Adipocyte (in vitro differentiated cells): ENCODE data around the gene PNMA1.

Experiments used
- DNase-seq: peaks from one replicate; pipeline ENCODE4 v3.0.0-alpha.2; 2015; ENCODE audit warnings: low read depth
- H3K27me3 ChIP-seq: replicated peaks from 2 replicates; pipeline ENCODE4 v1.7.0; 2013; ENCODE audit warnings: mild to moderate bottlenecking, low read length, moderate library complexity; ENCODE audit not compliant: control insufficient read depth, insufficient read depth
- H3K36me3 ChIP-seq: 2 replicates; pipeline ENCODE4 v1.7.0; 2013; ENCODE audit warnings: low read length, mild to moderate bottlenecking, moderate library complexity; ENCODE audit not compliant: control insufficient read depth, insufficient read depth, severe bottlenecking
- H3K4me1 ChIP-seq: 2 replicates; pipeline ENCODE4 v1.7.0; 2013; ENCODE audit warnings: mild to moderate bottlenecking, low read length, moderate library complexity; ENCODE audit not compliant: control insufficient read depth, insufficient read depth
- H3K4me3 ChIP-seq: 2 replicates; pipeline ENCODE4 v1.7.0; 2013; ENCODE audit warnings: mild to moderate bottlenecking, low read length, moderate library complexity
- H3K9ac ChIP-seq: 2 replicates; pipeline ENCODE4 v1.7.0; 2013; ENCODE audit warnings: mild to moderate bottlenecking, low read length, moderate library complexity
- H3K9me3 ChIP-seq: 2 replicates; pipeline ENCODE4 v1.7.0; 2013; ENCODE audit warnings: mild to moderate bottlenecking, low read length, moderate library complexity; ENCODE audit not compliant: control insufficient read depth

The PNMA1 gene

GRCh38 chr14:73726025-73726961 is 12.1 kb upstream of the PNMA1 start:
- peak overlapping the region; percentile 88 for H3K9ac ChIP-seq
- no peaks in the 10 kb centered on the region for H3K9me3 ChIP-seq
- H3K4me3 ChIP-seq: no peak overlapping the region
- no peak for DNase-seq
- H3K27me3 ChIP-seq: no peaks in the 10 kb centered on the region
- H3K36me3 ChIP-seq: peaks cover 54% of the 10 kb centered on the region
- H3K4me1 ChIP-seq: peaks cover 62% of the 10 kb centered on the region

GRCh38 chr14:73725116-73726024 is 11.2 kb upstream of the PNMA1 start:
- no peak for DNase-seq
- Histone ChIP-seq H3K9me3 (no peaks in the 10 kb centered on the region), H3K27me3 (no peaks in the 10 kb centered on the region), H3K4me3 (peak overlapping the region; percentile 2), H3K9ac (peak overlapping the region; percentile 88), H3K36me3 (peaks cover 59% of the 10 kb centered on the region), H3K4me1 (peaks cover 62% of the 10 kb centered on the region)

- H3K9ac ChIP-seq: peak overlapping the region; percentile 88
- no peaks in the 10 kb centered on the region for H3K27me3 ChIP-seq
- no peaks in the 10 kb centered on the region for H3K9me3 ChIP-seq
- peaks cover 60% of the 10 kb centered on the region for H3K36me3 ChIP-seq
- peaks cover 62% of the 10 kb centered on the region for H3K4me1 ChIP-seq
- peak overlapping the region; percentile 2 for H3K4me3 ChIP-seq
- DNase-seq: no peak
These were observed 10.5 kb upstream of the PNMA1 start for GRCh38 chr14:73724696-73725095.

GRCh38 chr14:73723797-73724661 is 9.8 kb upstream of the PNMA1 start:
- DNase-seq: peak; percentile 98
- Histone ChIP-seq H3K36me3 (peaks cover 59% of the 10 kb centered on the region), H3K4me3 (peak overlapping the region; percentile 73), H3K4me1 (peaks cover 59% of the 10 kb centered on the region), H3K27me3 (no peaks in the 10 kb centered on the region), H3K9me3 (no peaks in the 10 kb centered on the region), H3K9ac (peak overlapping the region; percentile 88)

- Histone ChIP-seq H3K9me3 (no peaks in the 10 kb centered on the region), H3K9ac (peak overlapping the region; percentile 88), H3K4me3 (peak overlapping the region; percentile 73), H3K27me3 (no peaks in the 10 kb centered on the region), H3K36me3 (peaks cover 60% of the 10 kb centered on the region), H3K4me1 (peaks cover 53% of the 10 kb centered on the region)
- no peak for DNase-seq
These were observed 9.2 kb upstream of the PNMA1 start for GRCh38 chr14:73723406-73723796.

GRCh38 chr14:73722581-73722980 is 8.4 kb upstream of the PNMA1 start:
- H3K36me3 ChIP-seq: peaks cover 65% of the 10 kb centered on the region

GRCh38 chr14:73721101-73721821 is 7.1 kb upstream of the PNMA1 start:
- Histone ChIP-seq H3K27me3 (no peaks in the 10 kb centered on the region), H3K9me3 (no peaks in the 10 kb centered on the region), H3K4me3 (no peak overlapping the region), H3K9ac (no peak overlapping the region), H3K36me3 (peaks cover 63% of the 10 kb centered on the region), H3K4me1 (peaks cover 37% of the 10 kb centered on the region)
- no peak for DNase-seq

More at GRCh38 chr14:73722581-73722980, 8.4 kb upstream of the PNMA1 start:
- Histone ChIP-seq H3K4me3 (no peak overlapping the region), H3K27me3 (no peaks in the 10 kb centered on the region), H3K4me1 (peaks cover 47% of the 10 kb centered on the region), H3K9ac (peak overlapping the region; percentile 88), H3K9me3 (no peaks in the 10 kb centered on the region)
- DNase-seq: no peak

- no peaks in the 10 kb centered on the region for H3K9me3 ChIP-seq
- H3K4me1 ChIP-seq: peaks cover 30% of the 10 kb centered on the region
- peaks cover 64% of the 10 kb centered on the region for H3K36me3 ChIP-seq
- H3K4me3 ChIP-seq: no peak overlapping the region
- DNase-seq: no peak
- H3K27me3 ChIP-seq: no peaks in the 10 kb centered on the region
- no peak overlapping the region for H3K9ac ChIP-seq
These were observed 6.5 kb upstream of the PNMA1 start for GRCh38 chr14:73720636-73721035.

- no peaks in the 10 kb centered on the region for H3K9me3 ChIP-seq
- no peak overlapping the region for H3K9ac ChIP-seq
- DNase-seq: no peak
- no peak overlapping the region for H3K4me3 ChIP-seq
- no peaks in the 10 kb centered on the region for H3K27me3 ChIP-seq
- peaks cover 23% of the 10 kb centered on the region for H3K4me1 ChIP-seq
- H3K36me3 ChIP-seq: peaks cover 62% of the 10 kb centered on the region
These were observed 5.6 kb upstream of the PNMA1 start for GRCh38 chr14:73719791-73720190.

GRCh38 chr14:73719361-73719760 is 5.2 kb upstream of the PNMA1 start:
- no peaks in the 10 kb centered on the region for H3K9me3 ChIP-seq
- peaks cover 23% of the 10 kb centered on the region for H3K4me1 ChIP-seq
- H3K27me3 ChIP-seq: no peaks in the 10 kb centered on the region
- H3K9ac ChIP-seq: no peak overlapping the region
- peaks cover 62% of the 10 kb centered on the region for H3K36me3 ChIP-seq
- no peak overlapping the region for H3K4me3 ChIP-seq
- DNase-seq: no peak
